Osteocyte (in vitro differentiated cells): ENCODE measurements around the gene FBXO39. TPM values are rescaled to one million over a fixed set of nuclear protein-coding genes. Genes with fewer than 3 reads are reported as not detected.
"Not testable (repeated sequence)": the region's sequence is repeated elsewhere in the genome, so short reads cannot be mapped to it uniquely, and the experiment has no call there.

Source experiments
- DNase-seq: peaks from one replicate; pipeline ENCODE4 v3.0.0; 2021; ENCODE audit warnings: mixed read lengths; ENCODE audit not compliant: unreplicated experiment; ENCODE audit errors: extremely low spot score
- H3K27ac Mint-ChIP-seq: one replicate; pipeline ENCODE4 v1.8.0; 2021; ENCODE audit warnings: mild to moderate bottlenecking, mixed read lengths; ENCODE audit not compliant: unreplicated experiment
- H3K27me3 Mint-ChIP-seq: one replicate; pipeline ENCODE4 v1.8.0; 2021; ENCODE audit warnings: mixed read lengths; ENCODE audit not compliant: unreplicated experiment
- H3K36me3 Mint-ChIP-seq: one replicate; pipeline ENCODE4 v1.8.0; 2021; ENCODE audit warnings: mixed read lengths; ENCODE audit not compliant: unreplicated experiment
- H3K4me1 Mint-ChIP-seq: one replicate; pipeline ENCODE4 v1.8.0; 2021; ENCODE audit warnings: mixed read lengths; ENCODE audit not compliant: unreplicated experiment
- H3K4me3 Mint-ChIP-seq: one replicate; pipeline ENCODE4 v1.8.0; 2021; ENCODE audit warnings: mild to moderate bottlenecking, moderate library complexity, mixed read lengths; ENCODE audit not compliant: unreplicated experiment
- H3K9me3 Mint-ChIP-seq: one replicate; pipeline ENCODE4 v1.8.0; 2021; ENCODE audit warnings: mixed read lengths; ENCODE audit not compliant: unreplicated experiment
- total RNA-seq: library from RNA; stranded (reverse); gene quantifications from 2 replicates; pipeline ENCODE4 v1.2.1, GENCODE V29; 2021
- TF ChIP-seq, protein P1 (sequence below): fragments of 200-600 bp; sonication (generic); IDR thresholded peaks from 2 replicates; pipeline ENCODE4 v1.5.0; 2021; ENCODE audit warnings: antibody characterized with exemption, mild to moderate bottlenecking, moderate library complexity

The FBXO39 gene
- total RNA-seq, 1 donor from 2014 or later, result not detected

- Mint-ChIP-seq H3K27me3 (peaks cover 3% of the 10 kb centered on the region), H3K4me3 (no peak overlapping the region), H3K27ac (no peak overlapping the region), H3K4me1 (peaks cover 18% of the 10 kb centered on the region), H3K36me3 (no peaks in the 10 kb centered on the region), H3K9me3 (no peaks in the 10 kb centered on the region)
- no peak for DNase-seq
- TF ChIP-seq, protein P1, sequence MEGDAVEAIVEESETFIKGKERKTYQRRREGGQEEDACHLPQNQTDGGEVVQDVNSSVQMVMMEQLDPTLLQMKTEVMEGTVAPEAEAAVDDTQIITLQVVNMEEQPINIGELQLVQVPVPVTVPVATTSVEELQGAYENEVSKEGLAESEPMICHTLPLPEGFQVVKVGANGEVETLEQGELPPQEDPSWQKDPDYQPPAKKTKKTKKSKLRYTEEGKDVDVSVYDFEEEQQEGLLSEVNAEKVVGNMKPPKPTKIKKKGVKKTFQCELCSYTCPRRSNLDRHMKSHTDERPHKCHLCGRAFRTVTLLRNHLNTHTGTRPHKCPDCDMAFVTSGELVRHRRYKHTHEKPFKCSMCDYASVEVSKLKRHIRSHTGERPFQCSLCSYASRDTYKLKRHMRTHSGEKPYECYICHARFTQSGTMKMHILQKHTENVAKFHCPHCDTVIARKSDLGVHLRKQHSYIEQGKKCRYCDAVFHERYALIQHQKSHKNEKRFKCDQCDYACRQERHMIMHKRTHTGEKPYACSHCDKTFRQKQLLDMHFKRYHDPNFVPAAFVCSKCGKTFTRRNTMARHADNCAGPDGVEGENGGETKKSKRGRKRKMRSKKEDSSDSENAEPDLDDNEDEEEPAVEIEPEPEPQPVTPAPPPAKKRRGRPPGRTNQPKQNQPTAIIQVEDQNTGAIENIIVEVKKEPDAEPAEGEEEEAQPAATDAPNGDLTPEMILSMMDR, result no peak
These were observed 19.5 kb upstream of the FBXO39 start for GRCh38 chr17:6756425-6757031.

DNA sequence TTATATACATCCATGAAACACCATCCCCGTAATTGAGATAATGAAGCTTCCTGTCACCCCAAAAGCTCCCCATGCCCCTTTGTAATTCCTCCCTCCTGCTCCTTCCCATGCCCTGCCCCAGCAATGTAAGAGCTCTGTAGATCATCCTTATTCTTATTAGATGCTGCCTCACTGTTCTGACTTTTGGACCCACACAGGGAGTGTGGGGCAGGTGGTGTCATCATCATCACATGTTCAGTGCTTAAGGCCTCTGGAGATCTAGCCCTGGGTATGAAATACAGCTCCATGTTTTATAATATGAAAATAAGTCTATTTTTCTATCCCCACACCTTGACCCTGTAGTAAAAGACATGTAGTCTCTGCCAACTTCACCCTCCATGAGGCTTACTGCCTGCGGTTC is 18.3 kb upstream of the FBXO39 start:
- TF ChIP-seq, protein P1, result no peak
- no peak for DNase-seq
- Mint-ChIP-seq H3K27me3 (peaks cover 3% of the 10 kb centered on the region), H3K4me1 (peaks cover 7% of the 10 kb centered on the region), H3K27ac (no peak overlapping the region), H3K4me3 (no peak overlapping the region), H3K9me3 (no peaks in the 10 kb centered on the region), H3K36me3 (no peaks in the 10 kb centered on the region)

- Mint-ChIP-seq H3K36me3 (no peaks in the 10 kb centered on the region), H3K4me1 (no peaks in the 10 kb centered on the region), H3K27me3 (peaks cover 15% of the 10 kb centered on the region), H3K4me3 (no peak overlapping the region), H3K9me3 (no peaks in the 10 kb centered on the region), H3K27ac (no peak overlapping the region)
- TF ChIP-seq, protein P1, result no peak
- no peak for DNase-seq
These were observed 14.2 kb upstream of the FBXO39 start for GRCh38 chr17:6761779-6762178.

DNA sequence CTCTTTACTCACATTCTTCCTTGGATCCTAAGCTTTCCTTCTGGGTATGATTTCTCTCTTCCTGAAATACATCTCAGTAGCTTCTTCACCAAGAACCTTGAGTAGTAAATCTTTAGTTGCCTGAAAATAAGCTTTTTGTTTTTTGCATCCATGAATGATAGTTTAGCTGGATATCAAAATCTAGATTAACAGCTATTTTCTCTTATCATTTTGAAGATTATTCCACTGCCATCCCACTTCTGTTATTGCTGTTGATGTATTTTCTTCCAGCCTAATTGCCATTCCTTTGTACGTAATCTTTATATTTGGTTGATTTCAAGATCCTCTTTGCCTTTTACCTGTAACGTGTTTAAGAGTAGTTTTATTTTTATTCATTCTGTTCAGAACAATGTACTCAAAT is 7.6 kb upstream of the FBXO39 start:
- H3K4me3 Mint-ChIP-seq, result no peak overlapping the region
- peaks cover 3% of the 10 kb centered on the region for H3K36me3 Mint-ChIP-seq
- no peak overlapping the region for H3K27ac Mint-ChIP-seq
- no peak for DNase-seq
- TF ChIP-seq, protein P1, result no peak
- no peaks in the 10 kb centered on the region for H3K4me1 Mint-ChIP-seq
- H3K9me3 Mint-ChIP-seq, result peaks cover 13% of the 10 kb centered on the region
- peaks cover 16% of the 10 kb centered on the region for H3K27me3 Mint-ChIP-seq

GRCh38 chr17:6772016-6772415 is 4.0 kb upstream of the FBXO39 start:
- H3K9me3 Mint-ChIP-seq, result peaks cover 20% of the 10 kb centered on the region
- no peaks in the 10 kb centered on the region for H3K4me1 Mint-ChIP-seq
- TF ChIP-seq, protein P1, result no peak
- peaks cover 3% of the 10 kb centered on the region for H3K36me3 Mint-ChIP-seq
- no peak for DNase-seq
- no peak overlapping the region for H3K4me3 Mint-ChIP-seq
- peaks cover 30% of the 10 kb centered on the region for H3K27me3 Mint-ChIP-seq
- no peak overlapping the region for H3K27ac Mint-ChIP-seq

GRCh38 chr17:6774906-6775305 is 1.1 kb upstream of the FBXO39 start:
- not testable (repeated sequence) for H3K4me3 Mint-ChIP-seq, H3K27ac Mint-ChIP-seq, DNase-seq, H3K36me3 Mint-ChIP-seq, H3K4me1 Mint-ChIP-seq, H3K9me3 Mint-ChIP-seq
- H3K27me3 Mint-ChIP-seq, result peaks cover 42% of the 10 kb centered on the region
